HEK293 (cell line): ENCODE measurements around the gene SMPX.

Source experiments
- CTCF ChIP-seq: fragments of 450-650 bp; formaldehyde crosslinking; IDR thresholded peaks from 2 replicates; pipeline ENCODE4 v1.5.1; 2016; ENCODE audit warnings: missing biosample characterization, missing genetic modification characterization
- SP2 ChIP-seq: fragments of 450-650 bp; formaldehyde crosslinking; IDR thresholded peaks from 2 replicates; pipeline ENCODE4 v1.5.1; 2016; ENCODE audit warnings: missing biosample characterization, missing genetic modification characterization
- ZFP41 ChIP-seq: fragments of 450-650 bp; formaldehyde crosslinking; IDR thresholded peaks from 2 replicates; pipeline ENCODE4 v1.5.1; 2016; ENCODE audit warnings: missing biosample characterization, missing genetic modification characterization, borderline replicate concordance
- ZNF26 ChIP-seq: fragments of 450-650 bp; formaldehyde crosslinking; IDR thresholded peaks from 2 replicates; pipeline ENCODE4 v1.5.1; 2016; ENCODE audit warnings: missing biosample characterization, missing genetic modification characterization
- ZNF274 ChIP-seq, 2 experiments: fragments of 200-500 bp in 1 of 2; fragments of 450-650 bp in 1 of 2; sonication (Bioruptor generic) in 1 of 2; formaldehyde crosslinking in 1 of 2; IDR thresholded peaks; 2 replicates each; pipeline versions ENCODE4 v1.5.1 to v1.6.1; 2014 to 2016; ENCODE audit warnings: borderline replicate concordance in 1 of 2, inconsistent platforms in 1 of 2, low read length in 1 of 2, missing biosample characterization in 1 of 2, missing genetic modification characterization in 1 of 2
- ZNF311 ChIP-seq: fragments of 450-650 bp; formaldehyde crosslinking; IDR thresholded peaks from 2 replicates; pipeline ENCODE4 v1.5.1; 2017; ENCODE audit warnings: missing biosample characterization, missing genetic modification characterization, borderline replicate concordance
- ZNF660 ChIP-seq: fragments of 450-650 bp; IDR thresholded peaks from 2 replicates; pipeline ENCODE4 v1.5.1; 2018; ENCODE audit warnings: missing biosample characterization, mild to moderate bottlenecking, missing genetic modification characterization

GRCh38 chrX:21734175-21734574, 23.7 kb downstream of the SMPX start:
- no peak for TF ChIP-seq ZNF26
- no peak for TF ChIP-seq ZNF311 (tag by site-specific recombination)
- no peak for TF ChIP-seq ZFP41 (tag by site-specific recombination)
- TF ChIP-seq ZNF274 (IDR thresholded peaks at IDR 0.05; ENCODE audit: low read length), result no peak
- no peak for TF ChIP-seq ZNF274 (tag by site-specific recombination; IDR thresholded peaks at IDR 0.05; ENCODE audit: borderline replicate concordance)
- no peak for TF ChIP-seq CTCF (tag by site-specific recombination)
- TF ChIP-seq ZNF660 (tag by site-specific recombination), result no peak
- no peak for TF ChIP-seq SP2 (tag by site-specific recombination)
